Neural progenitor cell (in vitro differentiated cells): Measurements from ENCODE around the gene DDI1.

Experiments
- CTCF ChIP-seq: fragments of 200-600 bp; sonication (generic); IDR thresholded peaks from 2 replicates; pipeline ENCODE4 v1.5.1; 2017; ENCODE audit warnings: antibody characterized with exemption, mild to moderate bottlenecking
- EZH2 ChIP-seq: fragments of 200-600 bp; sonication (generic); IDR thresholded peaks from 2 replicates; pipeline ENCODE4 v1.6.1; 2017; ENCODE audit warnings: antibody characterized with exemption, mild to moderate bottlenecking, moderate library complexity
- EZH2phosphoT487 ChIP-seq: fragments of 200-600 bp; sonication (generic); IDR thresholded peaks from 2 replicates; pipeline ENCODE4 v1.6.1; 2017; ENCODE audit warnings: antibody characterized with exemption

DNA sequence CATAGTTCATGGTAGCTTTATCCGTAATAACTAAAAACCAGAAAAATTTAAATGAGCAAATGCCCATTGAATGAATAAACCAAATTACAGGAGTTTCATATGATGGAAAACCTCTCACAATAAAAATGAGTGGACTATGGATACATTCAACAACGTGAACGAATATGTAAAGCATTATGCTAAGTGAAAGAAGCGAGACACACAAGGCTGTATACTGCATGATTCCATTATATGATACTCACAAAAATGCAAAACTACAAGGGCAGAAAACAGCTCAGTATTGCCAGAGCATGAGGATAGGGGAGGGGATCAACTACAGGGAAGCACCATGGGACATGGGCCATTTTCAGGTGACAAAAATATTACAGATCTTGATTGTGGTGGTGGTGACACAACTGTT, 22.2 kb downstream of the DDI1 start:
- no peak for TF ChIP-seq CTCF
- TF ChIP-seq EZH2phosphoT487, result no peak
- TF ChIP-seq EZH2, result no peak
